GM23338 (cell line): ENCODE data around the gene NXPE4.

Experiments used
- CREB1 ChIP-seq: fragments of 250-450 bp; sonication (Bioruptor Pico); IDR thresholded peaks from 2 replicates; pipeline ENCODE4 v1.5.0; 2020; ENCODE audit warnings: low read depth, mild to moderate bottlenecking, moderate library complexity
- CTCF ChIP-seq, 2 experiments: fragments of 200-600 bp in 1 of 2; sonication (generic) in 1 of 2; conservative IDR thresholded peaks; 2 replicates each; pipeline versions ENCODE4 v1.5.1 to v1.6.1; 2016 to 2017; ENCODE audit warnings: antibody characterized with exemption in 2 of 2, low read depth in 2 of 2, mild to moderate bottlenecking in 2 of 2, moderate library complexity in 1 of 2
- EZH2 ChIP-seq: fragments of 200-600 bp; sonication (generic); IDR thresholded peaks from one replicate; pipeline ENCODE4 v1.8.0; 2017; ENCODE audit warnings: antibody characterized with exemption, mild to moderate bottlenecking, low read depth; ENCODE audit not compliant: unreplicated experiment
- EZH2phosphoT487 ChIP-seq: fragments of 200-600 bp; sonication (generic); IDR thresholded peaks from one replicate; pipeline ENCODE4 v1.8.1; 2018; ENCODE audit warnings: antibody characterized with exemption; ENCODE audit not compliant: unreplicated experiment
- JUNB ChIP-seq: IDR thresholded peaks from one replicate; pipeline ENCODE4 v1.6.1; 2016; ENCODE audit warnings: antibody characterized with exemption; ENCODE audit not compliant: unreplicated experiment
- NANOG ChIP-seq: IDR thresholded peaks from 2 replicates; pipeline ENCODE4 v1.6.1; 2016; ENCODE audit warnings: antibody characterized with exemption, borderline replicate concordance
- POLR2AphosphoS5 ChIP-seq: IDR thresholded peaks from 2 replicates; pipeline ENCODE4 v1.6.1; 2016; ENCODE audit warnings: antibody characterized with exemption, low read depth
- REST ChIP-seq: IDR thresholded peaks from one replicate; pipeline ENCODE4 v1.6.1; 2018; ENCODE audit warnings: antibody characterized with exemption; ENCODE audit not compliant: unreplicated experiment
- STAT1 ChIP-seq: IDR thresholded peaks from one replicate; pipeline ENCODE4 v1.6.1; 2016; ENCODE audit warnings: antibody characterized with exemption; ENCODE audit not compliant: unreplicated experiment
- ZNF114 ChIP-seq: fragments of 250-450 bp; sonication (Bioruptor Pico); IDR thresholded peaks from 2 replicates; pipeline ENCODE4 v1.5.0; 2020; ENCODE audit warnings: mild to moderate bottlenecking, moderate library complexity
- ZNF331 ChIP-seq: fragments of 250-450 bp; sonication (Bioruptor Pico); IDR thresholded peaks from 2 replicates; pipeline ENCODE4 v1.5.0; 2020; ENCODE audit warnings: low read depth, mild to moderate bottlenecking, moderate library complexity
- ZNF462 ChIP-seq: fragments of 250-450 bp; sonication (Bioruptor Pico); IDR thresholded peaks from 2 replicates; pipeline ENCODE4 v1.5.0; 2020; ENCODE audit warnings: mild to moderate bottlenecking, moderate library complexity
- TF ChIP-seq, protein P1 (sequence below): IDR thresholded peaks from 2 replicates; pipeline ENCODE4 v1.6.1; 2016; ENCODE audit warnings: antibody characterized with exemption

DNA sequence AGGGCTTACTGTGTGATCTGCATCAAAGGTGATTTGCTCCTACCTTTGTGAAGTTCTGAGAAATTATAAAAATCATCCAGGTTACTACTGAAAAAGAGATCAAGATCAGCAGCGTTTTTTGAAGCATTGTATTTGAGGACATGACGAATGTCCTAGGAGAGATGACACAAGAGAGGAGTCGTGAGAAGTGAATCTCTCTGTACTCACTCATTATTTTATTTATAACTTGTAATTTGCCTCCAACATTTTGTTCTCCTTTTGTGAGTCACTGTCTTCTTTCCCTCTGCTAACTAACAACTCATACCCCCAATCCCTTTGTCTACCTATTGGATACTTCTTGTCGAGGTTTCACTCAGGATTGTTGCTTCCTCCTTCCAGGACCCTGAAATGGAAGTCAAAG is 44.5 kb downstream of the NXPE4 start:
- TF ChIP-seq CTCF (conservative IDR thresholded peaks at IDR 0.05; ENCODE audit: low read depth in 2 of 2) (no peak), POLR2AphosphoS5 (no peak), EZH2phosphoT487 (no peak), EZH2 (no peak), REST (no peak), CREB1 (CRISPR knock-in tag) (no peak), ZNF114 (no peak), ZNF462 (CRISPR knock-in tag) (no peak), JUNB (no peak), ZNF331 (CRISPR knock-in tag) (no peak), NANOG (no peak), STAT1 (no peak)
- TF ChIP-seq, protein P1, sequence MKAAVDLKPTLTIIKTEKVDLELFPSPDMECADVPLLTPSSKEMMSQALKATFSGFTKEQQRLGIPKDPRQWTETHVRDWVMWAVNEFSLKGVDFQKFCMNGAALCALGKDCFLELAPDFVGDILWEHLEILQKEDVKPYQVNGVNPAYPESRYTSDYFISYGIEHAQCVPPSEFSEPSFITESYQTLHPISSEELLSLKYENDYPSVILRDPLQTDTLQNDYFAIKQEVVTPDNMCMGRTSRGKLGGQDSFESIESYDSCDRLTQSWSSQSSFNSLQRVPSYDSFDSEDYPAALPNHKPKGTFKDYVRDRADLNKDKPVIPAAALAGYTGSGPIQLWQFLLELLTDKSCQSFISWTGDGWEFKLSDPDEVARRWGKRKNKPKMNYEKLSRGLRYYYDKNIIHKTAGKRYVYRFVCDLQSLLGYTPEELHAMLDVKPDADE = no peak
